Body of pancreas (tissue), 4 donors: Measurements from ENCODE around the gene KRT15.

ENCODE experiments used
- POLR2A ChIP-seq, 3 donors: fragments of 450-650 bp; IDR thresholded peaks; one replicate each; pipeline ENCODE4 v1.6.1; 2016; ENCODE audit warnings: antibody characterized with exemption in 3 of 3, mild to moderate bottlenecking in 2 of 3
- TF ChIP-seq, protein P1 (sequence below), 7 experiments: fragments of 450-650 bp in 4 of 7; fragments of 200-600 bp in 3 of 7; sonication (generic) in 3 of 7; IDR thresholded peaks; one replicate each; pipeline ENCODE4 v1.5.1; 2016 to 2019; ENCODE audit warnings: antibody characterized with exemption in 7 of 7

DNA sequence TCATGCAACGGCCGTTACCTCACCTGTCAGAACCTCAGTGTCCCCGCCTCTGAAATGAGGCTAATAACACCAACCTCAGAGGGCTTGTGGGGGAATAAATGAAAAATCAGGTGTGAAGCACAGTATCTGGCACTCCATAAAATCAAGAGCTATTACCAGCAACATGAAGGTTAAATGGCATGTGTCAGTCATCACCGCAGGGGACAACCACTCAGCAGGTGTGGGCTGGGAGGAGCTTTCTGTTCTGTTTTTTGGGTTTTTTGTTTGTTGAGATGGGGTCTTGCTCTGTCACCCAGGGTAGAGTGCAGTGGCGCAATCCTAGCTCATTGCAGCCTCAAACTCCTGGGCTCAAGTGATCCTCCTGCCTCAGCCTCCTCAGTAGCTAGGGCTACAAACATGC, 26.2 kb upstream of the KRT15 start:
- TF ChIP-seq, protein P1, sequence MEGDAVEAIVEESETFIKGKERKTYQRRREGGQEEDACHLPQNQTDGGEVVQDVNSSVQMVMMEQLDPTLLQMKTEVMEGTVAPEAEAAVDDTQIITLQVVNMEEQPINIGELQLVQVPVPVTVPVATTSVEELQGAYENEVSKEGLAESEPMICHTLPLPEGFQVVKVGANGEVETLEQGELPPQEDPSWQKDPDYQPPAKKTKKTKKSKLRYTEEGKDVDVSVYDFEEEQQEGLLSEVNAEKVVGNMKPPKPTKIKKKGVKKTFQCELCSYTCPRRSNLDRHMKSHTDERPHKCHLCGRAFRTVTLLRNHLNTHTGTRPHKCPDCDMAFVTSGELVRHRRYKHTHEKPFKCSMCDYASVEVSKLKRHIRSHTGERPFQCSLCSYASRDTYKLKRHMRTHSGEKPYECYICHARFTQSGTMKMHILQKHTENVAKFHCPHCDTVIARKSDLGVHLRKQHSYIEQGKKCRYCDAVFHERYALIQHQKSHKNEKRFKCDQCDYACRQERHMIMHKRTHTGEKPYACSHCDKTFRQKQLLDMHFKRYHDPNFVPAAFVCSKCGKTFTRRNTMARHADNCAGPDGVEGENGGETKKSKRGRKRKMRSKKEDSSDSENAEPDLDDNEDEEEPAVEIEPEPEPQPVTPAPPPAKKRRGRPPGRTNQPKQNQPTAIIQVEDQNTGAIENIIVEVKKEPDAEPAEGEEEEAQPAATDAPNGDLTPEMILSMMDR (IDR thresholded peaks at IDR 0.05), result no peak
- no peak for TF ChIP-seq POLR2A (IDR thresholded peaks at IDR 0.05)
